M059J (cell line): ENCODE results near the gene SERPINE2. TPM values are rescaled to one million over a fixed set of nuclear protein-coding genes. Genes with fewer than 3 reads are reported as not detected.

Experiments
- DNase-seq: peaks from one replicate; pipeline ENCODE4 v3.0.0-alpha.2; 2012; ENCODE audit warnings: low read depth
- total RNA-seq: library from RNA; depleted of rRNA; stranded (reverse); fragments of >200 nt; shearing (Covaris generic); gene quantifications from 2 replicates; pipeline ENCODE4 v1.2.3, GENCODE V29; 2014

Gene SERPINE2
- total RNA-seq, 1 experiment from 2014 or later: 246 TPM

DNA sequence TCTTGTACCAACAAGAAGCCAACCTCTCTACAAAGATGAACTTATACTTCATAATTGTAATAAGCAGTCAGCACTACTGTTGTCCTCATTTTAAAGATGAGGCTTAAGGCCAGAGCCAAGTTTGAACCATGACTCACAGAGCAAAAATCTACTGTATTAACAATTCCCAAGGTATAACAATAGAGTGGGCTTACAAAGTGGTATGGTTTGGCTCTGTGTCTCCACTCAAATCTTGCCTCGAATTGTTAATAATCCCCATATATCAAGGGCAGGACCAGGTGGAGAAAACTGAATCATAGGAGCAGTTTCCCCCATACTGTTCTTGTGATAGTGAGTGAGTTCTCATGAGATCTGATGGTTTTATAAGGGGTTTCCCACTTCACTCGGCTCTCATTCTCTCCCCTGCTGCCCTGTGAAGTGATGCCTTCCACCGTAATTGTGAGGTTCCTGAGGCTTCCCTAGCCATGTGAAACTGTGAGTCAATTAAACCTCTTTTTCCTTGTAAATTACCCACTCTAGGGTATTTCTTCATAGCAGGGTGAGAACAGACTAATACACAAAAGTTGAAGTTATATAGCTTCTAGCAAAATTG lies 62.4 kb downstream of the SERPINE2 start:
- peak; percentile 56 for DNase-seq

DNA sequence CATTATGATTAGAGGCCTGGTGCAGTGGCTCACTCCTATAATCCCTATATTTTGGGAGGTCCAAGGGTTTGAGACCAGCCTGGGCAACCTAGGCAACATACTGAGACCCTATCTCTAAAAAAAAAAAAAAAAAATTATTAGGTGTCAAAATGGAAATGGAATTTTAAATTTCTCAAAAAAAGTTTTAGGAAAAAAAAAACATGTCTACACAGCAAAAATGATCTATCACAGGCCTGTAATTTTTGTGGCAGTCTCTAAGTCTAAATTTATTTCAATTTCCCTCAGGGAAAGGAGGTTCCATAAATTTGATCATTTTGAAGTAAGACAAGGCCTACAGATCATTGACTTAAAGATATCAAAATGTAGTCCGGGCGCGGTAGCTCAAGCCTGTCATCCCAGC lies 65.5 kb downstream of the SERPINE2 start:
- DNase-seq: no peak

DNA sequence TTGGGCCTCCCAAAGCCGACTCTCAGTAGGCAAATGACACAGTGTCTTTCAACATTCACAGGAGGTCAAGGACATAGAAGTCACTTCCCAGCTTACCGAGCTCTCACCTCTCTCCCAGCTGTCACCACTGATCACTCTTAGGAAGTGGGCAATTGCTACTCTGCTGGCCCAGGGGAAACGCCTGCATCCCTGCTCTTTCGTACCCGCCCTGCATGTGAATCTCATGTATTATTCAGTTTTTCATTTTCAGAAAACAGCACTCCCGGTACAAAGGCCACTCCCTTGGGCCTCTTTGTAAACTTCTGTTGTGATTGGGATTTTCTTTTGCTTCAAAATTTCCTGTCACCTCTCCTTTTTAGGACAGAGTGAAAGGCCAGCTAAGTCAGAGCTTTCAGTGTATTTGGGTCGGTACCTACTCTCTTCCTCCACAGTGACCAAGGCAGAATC lies 66.4 kb downstream of the SERPINE2 start:
- DNase-seq: no peak

DNA sequence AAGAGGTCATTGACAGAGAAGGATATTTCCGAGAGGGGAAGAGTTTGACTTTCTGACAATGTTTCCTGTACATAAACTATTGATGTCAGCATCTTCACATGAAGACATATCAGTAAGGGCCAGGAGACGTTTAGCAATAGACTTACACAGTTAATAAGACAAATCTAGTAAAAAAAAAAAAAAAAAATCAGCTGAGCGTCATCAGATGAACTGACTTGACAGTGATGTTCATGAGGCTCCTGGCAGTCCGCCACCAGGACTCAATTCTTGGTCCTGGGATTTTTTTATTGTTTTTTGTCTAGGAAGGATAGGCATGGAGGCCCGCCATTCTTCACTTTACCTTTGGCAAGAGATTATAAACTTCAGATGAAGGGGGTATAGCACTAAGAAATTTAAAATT lies 67.4 kb downstream of the SERPINE2 start:
- DNase-seq: no peak

DNA sequence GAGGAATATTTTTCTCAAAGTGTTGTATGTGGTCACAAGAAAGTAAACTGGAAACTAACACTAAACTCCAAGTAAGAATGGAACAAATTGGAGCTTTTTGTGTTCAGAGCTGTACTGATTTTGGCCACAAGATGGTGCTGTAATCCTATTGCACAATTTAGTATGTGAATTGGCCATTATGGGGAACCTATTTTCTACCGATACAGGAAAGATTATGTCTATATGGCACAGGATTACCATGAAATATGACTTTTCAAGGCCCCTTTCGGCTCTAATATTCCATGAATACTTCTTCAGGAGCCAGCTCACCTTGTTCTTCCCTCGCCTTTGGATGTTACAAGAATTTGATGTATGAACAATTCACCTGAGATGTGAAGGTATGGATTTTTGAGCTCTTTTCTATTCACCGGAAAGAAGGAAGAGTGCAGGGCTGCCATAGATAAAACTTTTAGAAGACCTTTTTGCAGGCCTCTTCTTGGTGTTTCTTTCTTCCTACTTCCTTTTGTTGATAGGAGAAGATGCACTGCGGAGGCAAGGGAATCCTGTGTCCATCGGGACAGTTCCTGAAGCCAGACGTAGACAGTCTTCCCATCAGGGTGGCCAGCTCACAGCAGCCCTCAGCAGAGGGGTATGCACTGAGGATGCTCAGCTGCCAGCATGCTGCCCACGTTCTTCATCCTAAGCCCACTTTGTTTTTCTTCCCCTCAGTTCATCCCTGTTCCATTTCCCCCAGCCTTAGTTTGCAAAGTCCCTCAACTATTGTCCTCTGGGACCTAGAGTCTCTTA lies 68.5 kb downstream of the SERPINE2 start:
- peak; percentile 55 for DNase-seq

DNA sequence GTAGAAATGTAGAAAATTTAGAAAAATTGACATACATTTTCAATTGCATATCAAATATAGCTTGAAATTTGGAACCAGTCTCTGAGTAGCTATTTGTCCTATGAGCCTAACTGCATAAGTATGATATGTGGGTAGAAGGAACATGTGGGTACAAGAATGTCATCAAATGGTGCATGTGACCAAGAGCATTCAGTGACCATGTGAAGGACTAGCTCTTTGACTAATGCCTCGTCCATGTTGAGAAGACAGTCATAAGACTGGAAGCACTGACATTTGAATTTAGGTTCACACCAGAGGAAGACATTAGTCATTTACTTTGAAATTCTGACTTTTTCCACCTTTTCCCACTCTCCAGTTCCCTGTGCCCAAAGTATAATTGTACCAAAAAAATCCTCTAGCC lies 69.2 kb downstream of the SERPINE2 start:
- peak; percentile 15 for DNase-seq

DNA sequence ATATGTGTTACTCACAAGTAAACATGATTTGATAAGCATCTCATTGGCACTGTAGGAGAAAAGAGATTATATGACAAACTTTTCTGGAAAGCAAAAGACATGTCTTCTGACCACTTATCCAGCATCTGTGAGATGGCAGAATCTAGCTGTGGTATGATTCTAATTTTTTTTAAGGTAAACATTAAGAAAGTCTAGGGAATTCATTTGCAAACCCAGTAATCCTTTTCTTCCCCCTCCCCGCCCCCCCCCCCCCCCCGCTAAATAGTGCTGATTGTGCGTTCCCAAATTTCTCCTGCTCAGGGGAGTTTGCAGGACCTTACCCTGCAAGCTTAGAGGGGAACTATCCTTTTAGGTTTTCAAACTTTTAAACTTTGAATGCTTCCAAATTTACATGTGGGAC lies 69.8 kb downstream of the SERPINE2 start:
- DNase-seq: peak; percentile 18

DNA sequence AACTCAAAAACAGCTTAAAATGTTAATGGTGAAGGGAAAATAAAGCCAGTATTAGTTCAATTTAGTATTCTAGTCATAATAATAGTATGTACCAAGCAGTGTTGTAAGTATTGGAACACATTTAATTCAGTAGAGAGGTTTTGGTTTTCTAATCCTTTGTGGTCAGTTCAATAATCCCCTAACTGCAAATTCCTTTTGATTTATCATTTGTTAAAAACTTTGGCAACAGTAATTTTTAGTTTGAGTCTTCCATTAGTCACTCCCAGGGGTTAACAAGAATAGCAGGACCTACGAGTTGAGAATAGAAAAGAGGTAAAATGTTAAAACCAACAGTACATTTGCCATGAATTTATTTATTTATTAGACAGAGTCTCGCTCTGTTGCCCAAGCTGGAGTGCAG lies 71.1 kb downstream of the SERPINE2 start:
- DNase-seq: peak; percentile 54

DNA sequence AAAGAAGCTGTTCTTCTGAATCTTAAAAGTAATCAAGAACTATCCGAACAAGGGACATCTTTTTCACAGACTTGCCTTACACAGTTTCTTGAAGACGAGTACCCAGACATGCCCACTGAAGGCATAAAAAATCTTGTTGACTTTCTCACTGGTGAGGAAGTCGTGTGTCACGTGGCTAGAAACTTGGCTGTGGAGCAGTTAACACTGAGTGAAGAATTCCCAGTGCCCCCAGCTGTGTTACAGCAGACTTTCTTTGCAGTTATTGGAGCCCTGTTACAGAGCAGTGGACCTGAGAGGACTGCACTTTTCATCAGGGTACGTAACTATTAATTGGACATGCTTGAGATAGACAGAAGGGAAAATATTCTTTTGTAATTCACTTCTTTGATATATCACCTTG lies 79.4 kb downstream of the SERPINE2 start:
- no peak for DNase-seq

DNA sequence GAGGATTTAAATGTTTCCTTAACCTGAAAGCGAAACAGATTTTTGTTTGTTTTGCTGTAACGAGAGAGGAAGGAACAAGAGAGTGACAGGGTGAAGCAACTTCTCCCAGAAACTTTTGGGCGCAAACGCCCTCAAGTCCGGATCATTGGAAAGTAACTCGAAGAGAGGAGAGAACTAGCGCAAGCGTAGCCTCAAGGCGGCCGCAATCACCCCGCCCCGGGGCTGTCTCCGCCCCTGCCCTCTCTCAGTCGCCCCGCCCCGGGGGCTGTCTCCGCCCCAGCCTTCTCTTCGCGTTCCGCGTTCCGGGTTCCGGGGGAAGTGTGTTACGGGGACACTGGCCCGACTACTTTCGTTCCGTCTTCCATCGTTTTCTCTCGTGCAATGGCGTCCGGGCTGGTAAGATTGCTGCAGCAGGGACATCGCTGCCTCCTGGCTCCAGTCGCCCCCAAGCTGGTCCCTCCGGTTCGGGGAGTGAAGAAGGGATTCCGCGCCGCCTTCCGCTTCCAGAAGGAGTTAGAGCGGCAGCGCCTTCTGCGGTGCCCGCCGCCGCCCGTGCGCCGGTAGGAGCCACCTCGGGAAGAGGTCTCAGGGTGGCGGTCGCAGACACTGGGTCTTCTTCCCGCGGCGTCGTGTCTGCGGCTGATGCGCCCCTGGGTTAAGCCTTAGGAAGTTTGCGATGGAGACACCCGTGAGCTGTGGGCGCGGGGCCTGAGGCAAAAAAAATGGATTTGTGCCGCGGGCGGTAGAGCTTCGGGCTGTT lies 81.8 kb downstream of the SERPINE2 start, which contains the start of gene MRPL44:
TSS of gene MRPL44 (plus strand) at position 372 of the 760 bp plus-strand sequence. CDS start at position 382, 10 bp downstream.
- DNase-seq: peak; percentile 91

DNA sequence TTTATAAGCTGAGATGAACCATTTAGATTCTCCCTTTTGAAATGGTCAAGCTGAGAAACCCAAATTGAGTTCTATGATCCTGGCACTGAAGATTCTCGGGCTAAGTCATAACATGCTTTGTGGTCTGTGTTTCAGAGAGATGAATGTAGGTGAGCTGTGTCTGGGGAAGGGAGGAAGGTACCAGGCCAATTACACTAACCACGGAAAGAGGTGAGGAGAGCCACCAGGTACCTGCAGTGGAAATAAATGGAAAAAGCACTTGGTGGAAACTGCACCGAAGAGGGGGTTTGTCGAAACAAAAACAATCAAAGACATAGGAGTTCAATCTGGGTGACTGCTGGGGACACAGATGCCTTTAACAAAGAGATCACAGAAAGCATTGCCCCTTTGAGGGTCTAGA lies 82.8 kb downstream of the SERPINE2 start:
- no peak for DNase-seq

DNA sequence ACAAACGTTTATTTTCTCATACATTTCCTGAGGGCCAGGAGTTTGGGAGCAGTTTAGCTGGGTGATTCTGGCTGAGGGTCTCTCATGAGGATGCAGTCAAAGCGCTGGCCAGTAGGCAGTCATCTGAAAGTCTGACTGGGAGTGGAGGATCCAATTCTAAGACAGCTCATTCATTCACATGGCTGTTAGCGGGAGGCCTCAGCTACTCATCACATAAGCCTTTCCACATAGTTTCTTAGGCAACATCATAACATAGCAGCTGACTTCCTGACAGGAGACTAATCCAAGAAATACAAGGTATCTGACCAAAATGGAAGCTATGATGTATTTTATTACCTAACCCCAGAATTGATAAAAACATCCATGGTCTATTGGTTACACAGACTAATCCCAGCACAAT lies 84.7 kb downstream of the SERPINE2 start:
- peak; percentile 75 for DNase-seq

DNA sequence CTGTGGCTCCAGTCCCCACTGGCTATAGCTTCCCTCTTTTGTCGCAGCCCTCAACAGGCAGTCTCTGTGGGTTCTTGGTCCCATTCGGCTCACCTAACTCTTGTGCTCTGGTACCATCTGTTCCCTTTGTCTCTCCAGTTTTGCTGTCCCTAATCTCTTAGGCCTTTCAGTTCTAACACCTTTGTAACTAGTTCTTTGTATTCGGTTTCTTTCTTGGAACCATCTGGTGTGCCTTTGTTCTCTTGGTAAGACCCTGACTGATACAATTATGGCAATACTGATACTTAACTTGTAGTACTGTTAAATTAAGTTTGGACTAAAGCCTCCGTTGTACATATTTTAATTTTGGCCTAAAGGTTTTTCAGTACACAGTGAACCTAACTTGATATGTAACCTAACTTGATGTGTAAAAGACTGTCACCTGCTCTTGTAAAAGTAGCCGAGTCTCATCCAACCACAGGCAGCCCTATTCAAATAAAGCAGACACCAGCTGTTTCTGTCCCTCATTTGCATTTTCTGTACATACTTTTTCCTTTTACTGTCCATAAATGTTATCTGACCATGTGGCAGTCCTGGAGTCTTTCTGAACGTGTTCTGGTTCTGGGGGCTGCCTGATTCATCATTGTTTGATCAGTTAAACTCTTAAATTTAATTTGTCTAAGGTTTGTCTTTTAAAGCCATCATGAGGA lies 86.7 kb downstream of the SERPINE2 start:
- DNase-seq: no peak

DNA sequence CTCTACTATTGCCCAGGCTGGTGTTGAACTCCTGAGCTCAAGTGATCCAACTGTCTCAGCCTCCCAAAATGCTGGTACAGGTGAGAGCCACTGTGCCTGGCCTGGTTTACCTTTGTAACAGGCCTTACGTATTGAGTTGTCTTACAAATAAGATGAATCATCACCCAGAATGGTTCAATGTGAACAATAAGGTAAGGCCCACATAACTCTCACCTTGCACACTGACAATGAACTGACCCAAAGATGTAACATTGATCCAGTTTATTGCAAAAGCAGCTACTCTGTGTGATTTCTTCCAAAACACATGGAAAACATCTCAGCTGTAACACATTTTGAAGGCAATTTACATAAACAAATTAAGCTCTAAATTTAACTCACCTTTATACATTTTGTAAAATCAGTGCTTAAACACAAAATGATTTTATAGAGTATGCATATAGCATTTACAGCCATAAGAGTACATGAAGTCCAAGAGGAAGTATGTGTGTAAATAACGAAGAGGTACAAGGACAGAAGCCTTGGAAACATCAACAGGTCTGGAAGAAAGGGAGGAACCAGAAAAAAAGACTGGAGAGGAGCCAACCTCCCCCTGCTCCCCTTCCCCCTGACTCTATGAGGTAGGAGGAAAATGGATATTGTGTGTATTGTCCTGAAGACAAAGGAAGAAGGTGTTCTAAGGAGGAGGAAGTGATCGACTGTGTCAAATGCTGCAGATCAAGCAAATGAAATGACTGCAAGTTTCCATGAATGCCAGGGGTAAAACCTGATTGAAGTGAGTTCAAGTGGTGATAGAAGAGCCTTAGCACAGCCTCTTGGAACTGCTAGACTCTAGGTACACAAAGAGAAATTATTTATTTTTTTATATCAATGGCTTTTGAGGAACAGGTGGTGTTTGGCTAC lies 88.4 kb downstream of the SERPINE2 start:
- no peak for DNase-seq

DNA sequence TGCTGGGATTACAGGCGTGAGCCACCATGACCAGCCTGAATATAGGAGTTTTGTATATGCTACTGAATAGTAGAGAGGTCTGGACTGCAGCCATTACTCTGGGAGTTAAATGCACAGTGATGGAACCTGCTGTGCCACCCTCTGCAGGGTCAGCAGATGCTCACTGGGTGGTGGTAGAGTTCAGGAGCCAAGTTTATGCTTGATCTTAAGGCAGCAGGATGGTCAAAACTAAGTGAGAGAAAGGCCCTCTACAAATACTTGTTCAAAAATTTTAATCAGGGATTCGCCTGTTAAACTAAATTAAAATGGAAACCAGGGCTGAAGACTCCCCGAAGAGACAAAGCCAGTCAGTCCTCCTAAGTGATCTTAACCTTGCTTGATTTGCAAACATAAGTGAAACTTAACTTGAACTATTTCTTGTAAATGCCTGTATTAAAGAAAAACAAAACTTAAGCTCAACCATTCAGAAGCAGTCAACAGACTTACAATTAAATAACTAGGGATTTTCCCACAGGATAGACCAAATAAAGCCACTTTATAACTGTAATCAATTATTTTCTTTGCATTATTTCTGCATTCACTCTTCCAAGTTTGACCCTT lies 89.7 kb downstream of the SERPINE2 start:
- no peak for DNase-seq

DNA sequence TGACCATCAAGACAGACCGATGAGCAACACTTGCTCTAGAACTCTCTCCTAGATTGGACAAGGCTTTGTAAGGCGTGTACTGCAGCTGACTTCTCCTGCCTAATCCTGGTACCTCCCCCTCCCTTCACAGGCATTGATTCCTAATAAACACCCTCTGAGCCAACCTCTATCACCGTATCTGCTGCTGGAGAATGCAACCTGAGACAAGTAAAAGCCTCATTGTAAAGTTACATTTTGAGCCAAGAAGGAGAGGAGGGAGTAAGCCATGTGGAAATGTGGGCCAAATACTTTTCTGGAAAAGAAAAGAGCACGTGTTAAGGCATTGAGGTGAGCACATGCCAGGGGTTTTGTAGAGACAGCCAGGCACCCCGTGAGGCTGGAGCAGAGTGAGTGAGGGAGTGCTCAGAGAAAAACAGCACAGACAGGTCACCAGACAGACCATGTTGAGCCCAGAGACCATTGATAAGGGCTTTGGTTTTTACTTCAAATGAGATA lies 91.3 kb downstream of the SERPINE2 start:
- no peak for DNase-seq

DNA sequence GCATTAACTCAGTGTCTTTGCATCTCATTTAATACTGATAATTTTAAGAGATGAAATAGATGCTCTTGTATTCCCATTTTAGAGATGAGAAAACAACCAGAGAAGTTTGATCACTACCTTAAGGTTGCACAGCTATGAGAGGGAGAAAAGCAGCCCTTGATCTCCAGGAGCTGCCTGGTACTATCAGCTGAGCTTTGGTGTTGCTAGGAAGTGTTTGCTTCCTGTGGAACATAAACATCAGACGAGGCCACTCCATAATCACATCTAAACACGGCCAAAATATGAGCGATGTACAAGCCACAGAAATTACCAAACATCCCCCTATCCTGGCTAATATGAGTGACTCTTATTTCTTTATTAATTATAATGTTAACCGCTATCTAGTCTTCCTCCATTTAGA lies 93.3 kb downstream of the SERPINE2 start:
- no peak for DNase-seq

DNA sequence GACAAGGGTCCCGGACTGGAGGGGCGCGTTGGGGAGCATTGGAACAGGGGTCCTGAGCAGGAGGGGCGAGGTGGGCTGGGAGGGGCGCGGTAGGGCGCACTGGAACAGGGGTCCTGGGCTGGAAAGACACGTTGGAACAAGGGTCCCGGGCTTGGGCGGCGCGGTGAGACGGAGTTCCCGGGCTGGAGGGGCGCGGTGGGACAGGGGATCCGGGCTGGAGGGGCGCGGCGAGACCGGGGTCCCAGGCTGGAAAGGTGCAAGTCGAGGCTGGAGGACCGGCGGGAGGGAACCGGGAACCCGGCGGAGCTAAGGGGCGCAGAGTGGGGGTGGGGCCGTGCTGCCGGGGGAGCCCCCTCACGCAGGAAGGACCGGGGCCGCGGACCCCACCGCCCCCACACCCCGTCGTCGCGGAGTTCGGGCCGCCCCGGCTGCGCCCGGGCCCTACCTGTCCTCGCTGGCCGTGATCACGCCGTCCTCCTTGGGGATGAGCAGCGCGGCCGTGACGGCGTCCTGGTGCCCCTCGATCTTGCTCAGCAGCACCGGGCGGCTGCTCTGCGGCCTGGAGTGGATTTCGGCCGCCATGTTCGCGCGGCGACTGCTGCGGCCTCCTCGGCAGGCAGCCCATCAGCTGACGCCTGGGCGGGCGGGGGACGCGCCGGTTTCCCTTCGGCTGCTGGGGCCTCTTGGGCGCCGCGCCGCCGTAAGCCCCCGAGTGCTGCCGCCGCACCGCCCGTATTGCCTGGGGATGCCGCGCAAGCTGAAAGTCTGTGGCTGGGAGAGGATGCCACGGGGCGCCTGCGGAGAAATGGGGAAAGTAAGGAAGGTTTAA lies 94.2 kb downstream of the SERPINE2 start, which contains the start of gene WDFY1:
TSS of gene WDFY1 (minus strand) at position 633 of the 829 bp plus-strand sequence. CDS start at position 582, 51 bp downstream.
- DNase-seq: peak; percentile 82

DNA sequence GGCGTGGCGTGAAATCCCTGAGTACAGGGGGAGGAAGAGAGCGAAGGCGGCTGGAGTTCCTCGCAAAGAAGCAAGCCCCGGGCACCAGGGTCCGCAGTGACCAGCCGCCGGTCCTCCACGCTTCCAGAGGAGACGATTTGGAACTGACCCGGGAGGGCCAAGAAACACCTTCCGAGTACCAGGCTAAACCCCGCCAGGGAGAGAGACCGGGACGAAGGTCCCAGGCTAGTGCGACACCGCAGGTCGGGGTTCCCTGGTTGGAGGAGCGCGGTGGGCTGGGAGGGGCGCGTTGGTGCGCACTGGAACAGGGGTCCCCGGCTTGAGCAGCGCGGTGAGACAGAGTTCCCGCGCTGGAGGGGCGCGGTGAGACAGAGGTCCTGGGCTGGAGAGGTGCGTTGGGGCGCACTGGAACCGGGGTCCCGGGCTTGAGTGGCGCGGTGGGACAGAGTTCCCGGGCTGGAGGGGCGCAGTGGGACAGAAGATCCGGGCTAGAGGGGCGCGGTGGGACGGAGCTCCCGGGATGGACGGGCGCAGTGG lies 94.9 kb downstream of the SERPINE2 start:
- DNase-seq: peak; percentile 44
